Endothelial cell of umbilical vein (primary cell): ENCODE data around the gene CDH11. TPM values are rescaled to one million over a fixed set of nuclear protein-coding genes. Genes with fewer than 3 reads are reported as not detected.
A peak's percentile ranks its signal among the peaks of the same experiment; 100 is the strongest.

Source experiments
- BruUV-seq: library from RNA; stranded (reverse); fragments of 400-500 nt; replicated peaks from 2 replicates; lab custom pipeline; 2021; lab: Mats Ljungman, UMichigan
- CTCF ChIA-PET: fragments of 300-600, 350-600 bp; sonication (Branson Sonifier 250); formaldehyde crosslinking; loops from one replicate; lab custom pipeline; 2021; ENCODE audit warnings: antibody characterized with exemption, inconsistent platforms; lab: Charles Lee
- POLR2A ChIA-PET: fragments of 300-600, 350-600 bp; sonication (Branson Sonifier 250); formaldehyde crosslinking; loops from one replicate; lab custom pipeline; 2021; ENCODE audit warnings: antibody characterized with exemption, inconsistent platforms; lab: Charles Lee
- DNase-seq: peaks from one replicate; pipeline ENCODE4 v3.0.0-alpha.2; 2011; ENCODE audit warnings: low read depth, low spot score
- FAIRE-seq: peaks from 2 replicates; lab custom pipeline; 2011; peaks lifted over from hg19 to GRCh38; lab: Jason Lieb, UNC
- H2AFZ ChIP-seq: 2 replicates; pipeline ENCODE4 v1.6.0; 2012; ENCODE audit warnings: low read depth, low read length, control low read depth, inconsistent platforms
- H3K27ac ChIP-seq: 2 replicates; pipeline ENCODE4 v1.5.1; 2011; ENCODE audit warnings: low read depth, mild to moderate bottlenecking, control low read depth, low read length, moderate library complexity; ENCODE audit not compliant: insufficient read depth
- H3K27me3 ChIP-seq, 2 experiments: 2 replicates each; pipeline versions ENCODE4 v1.6.0 to v1.6.1; 2011; ENCODE audit warnings: low read length in 2 of 2, mixed read lengths in 1 of 2; ENCODE audit not compliant: control insufficient read depth in 2 of 2, insufficient read depth in 2 of 2
- H3K36me3 ChIP-seq, 2 experiments: 2 replicates in 1 of 2; 3 replicates in 1 of 2; pipeline ENCODE4 v1.5.1; 2011; ENCODE audit warnings: low read length in 2 of 2, mild to moderate bottlenecking in 1 of 2, moderate library complexity in 1 of 2; ENCODE audit not compliant: control insufficient read depth in 2 of 2, insufficient read depth in 2 of 2; ENCODE audit errors: extremely low read depth in 1 of 2
- H3K4me1 ChIP-seq: 3 replicates; pipeline ENCODE4 v1.5.1; 2011; ENCODE audit warnings: mild to moderate bottlenecking, low read length; ENCODE audit not compliant: control insufficient read depth, insufficient read depth; ENCODE audit errors: extremely low read depth
- H3K4me2 ChIP-seq: 2 replicates; pipeline ENCODE4 v1.6.1; 2011; ENCODE audit warnings: low read length, control low read depth, mixed read lengths; ENCODE audit not compliant: insufficient read depth
- H3K4me3 ChIP-seq, 3 experiments: fragments of 200-600 bp in 1 of 3; sonication (generic), shearing (Covaris generic) in 1 of 3; replicated peaks in 1 of 3; 2 replicates each; pipeline ENCODE4 v1.5.1; 2011 to 2016; ENCODE audit warnings: control low read depth in 3 of 3, low read length in 3 of 3, mild to moderate bottlenecking in 2 of 3, inconsistent platforms in 1 of 3, low read depth in 1 of 3, moderate library complexity in 1 of 3; ENCODE audit not compliant: insufficient read depth in 1 of 3
- H3K79me2 ChIP-seq: 2 replicates; pipeline ENCODE4 v1.6.0; 2012; ENCODE audit warnings: low read length, inconsistent platforms; ENCODE audit not compliant: control insufficient read depth, insufficient read depth
- H3K9ac ChIP-seq: replicated peaks from 2 replicates; pipeline ENCODE3; 2011; ENCODE audit warnings: low read length, control low read depth; ENCODE audit not compliant: insufficient read depth; ENCODE audit errors: extremely low read depth
- H3K9me1 ChIP-seq: replicated peaks from 3 replicates; pipeline ENCODE4 v1.6.0; 2011; ENCODE audit warnings: mild to moderate bottlenecking, low read length; ENCODE audit not compliant: control insufficient read depth, insufficient read depth; ENCODE audit errors: extremely low read depth
- H3K9me3 ChIP-seq: replicated peaks from 2 replicates; pipeline ENCODE4 v1.5.1; 2012; ENCODE audit warnings: low read length, inconsistent platforms; ENCODE audit not compliant: control insufficient read depth, insufficient read depth
- H4K20me1 ChIP-seq: replicated peaks from 2 replicates; pipeline ENCODE3; 2011; ENCODE audit warnings: mild to moderate bottlenecking, low read length; ENCODE audit not compliant: control insufficient read depth, insufficient read depth; ENCODE audit errors: extremely low read depth
- EZH2 ChIP-seq: IDR thresholded peaks from 2 replicates; pipeline ENCODE4 v1.6.1; 2012; ENCODE audit warnings: borderline replicate concordance, low read depth, mild to moderate bottlenecking, moderate library complexity, low read length, inconsistent platforms; ENCODE audit not compliant: severe bottlenecking
- FOS ChIP-seq: IDR thresholded peaks from 2 replicates; pipeline ENCODE4 v1.6.1; 2011; ENCODE audit warnings: mild to moderate bottlenecking, low read length, moderate library complexity, borderline replicate concordance; ENCODE audit not compliant: insufficient read depth
- GATA2 ChIP-seq: IDR thresholded peaks from 2 replicates; pipeline ENCODE4 v1.7.0; 2011; ENCODE audit warnings: low read depth, mild to moderate bottlenecking, moderate library complexity, mixed read lengths, low read length; ENCODE audit not compliant: insufficient read length, insufficient read depth
- JUN ChIP-seq: IDR thresholded peaks from 2 replicates; pipeline ENCODE4 v1.6.1; 2011; ENCODE audit warnings: borderline replicate concordance, low read depth; ENCODE audit not compliant: insufficient read length, insufficient read depth
- MYC ChIP-seq: IDR thresholded peaks from one replicate; pipeline ENCODE4 v1.6.1; 2011; ENCODE audit warnings: mild to moderate bottlenecking, low read depth, low read length
- POLR2A ChIP-seq: IDR thresholded peaks from 2 replicates; pipeline ENCODE4 v1.6.1; 2012; ENCODE audit warnings: low read depth, mild to moderate bottlenecking, control low read depth, low read length
- dilution Hi-C: fragments of 300-500 bp; cut with MboI; formaldehyde crosslinking; loops from one replicate; pipeline ENCODE4 v1.15.0; 2019; ENCODE audit warnings: low sequenced_read_pairs; ENCODE audit not compliant: extremely low pct_ligation_motif_present
- intact Hi-C: fragments of 100-400 bp; cut with micrococcal nuclease; formaldehyde crosslinking; loops from one replicate; pipeline ENCODE4 v1.10.0; 2022
- polyA plus RNA-seq, 4 experiments: library from polyadenylated mRNA; depleted of rRNA in 3 of 4; stranded (reverse) in 3 of 4; unstranded in 1 of 4; fragments of >200 nt; gene quantifications; 2 replicates each; pipeline versions ENCODE4 v1.2.1 to v1.2.3, GENCODE V29; 2011 to 2012; ENCODE audit warnings: missing spikeins in 1 of 4
- total RNA-seq: library from RNA; stranded (reverse); gene quantifications from 2 replicates; pipeline ENCODE4 v1.2.3, GENCODE V29; 2021
- TF ChIP-seq, protein P1 (sequence below): IDR thresholded peaks from 2 replicates; pipeline ENCODE4 v1.6.1; 2011; ENCODE audit not compliant: insufficient read depth, insufficient read length
- TF ChIP-seq, protein P2 (sequence below), 2 donors: IDR thresholded peaks; 1 replicate in 1 of 2; 2 replicates in 1 of 2; pipeline ENCODE4 v1.5.1; 2011; ENCODE audit warnings: low read length in 2 of 2, mild to moderate bottlenecking in 2 of 2, moderate library complexity in 2 of 2, control low read depth in 1 of 2, inconsistent platforms in 1 of 2, low read depth in 1 of 2; ENCODE audit not compliant: insufficient read depth in 1 of 2; ENCODE audit errors: extremely low read depth in 1 of 2

CDH11 gene
- total and polyA plus RNA-seq, 2 donors (not counting 3 experiments of a cell fraction or from before 2014, with no cell fraction given) = 30.4 to 32.7 TPM

DNA sequence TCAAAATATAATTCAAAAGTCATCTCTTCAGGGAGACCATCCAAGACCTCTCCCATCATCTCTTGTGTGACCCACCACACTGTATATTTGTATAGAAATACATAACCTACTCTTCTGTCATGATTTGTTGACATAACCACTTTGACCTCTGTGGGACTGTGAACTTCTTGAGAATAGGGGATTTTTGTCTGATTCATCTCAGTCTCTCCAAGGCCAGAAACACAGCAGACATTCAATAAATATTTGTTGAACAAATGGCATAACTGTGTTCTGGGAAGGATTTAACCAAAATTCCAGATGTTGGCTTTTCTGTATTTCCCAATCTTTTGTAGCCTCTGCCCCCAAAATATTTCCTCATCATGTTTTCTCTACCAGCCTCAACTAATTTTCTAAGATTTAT lies 169.7 kb downstream of the CDH11 start:
- FAIRE-seq (peak; percentile 21), DNase-seq (peak; percentile 58)
- Histone ChIP-seq H4K20me1 (no peaks in the 10 kb centered on the region), H3K4me1 (peaks cover 14% of the 10 kb centered on the region), H2AFZ (no peak overlapping the region), H3K9ac (no peak overlapping the region), H3K79me2 (no peaks in the 10 kb centered on the region), H3K36me3 (no peaks in the 10 kb centered on the region), H3K27ac (no peak overlapping the region), H3K9me1 (no peaks in the 10 kb centered on the region), H3K27me3 (no peaks in the 10 kb centered on the region), H3K4me2 (no peak overlapping the region), H3K4me3 (no peak overlapping the region), H3K9me3 (no peaks in the 10 kb centered on the region)
- ChIA-PET POLR2A (no interaction called here), CTCF (no interaction called here)
- TF ChIP-seq JUN (no peak), EZH2 (no peak), POLR2A (no peak), FOS (no peak), GATA2 (no peak), MYC (no peak)
- TF ChIP-seq, protein P1, sequence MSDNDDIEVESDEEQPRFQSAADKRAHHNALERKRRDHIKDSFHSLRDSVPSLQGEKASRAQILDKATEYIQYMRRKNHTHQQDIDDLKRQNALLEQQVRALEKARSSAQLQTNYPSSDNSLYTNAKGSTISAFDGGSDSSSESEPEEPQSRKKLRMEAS = no peak
- TF ChIP-seq, protein P2, sequence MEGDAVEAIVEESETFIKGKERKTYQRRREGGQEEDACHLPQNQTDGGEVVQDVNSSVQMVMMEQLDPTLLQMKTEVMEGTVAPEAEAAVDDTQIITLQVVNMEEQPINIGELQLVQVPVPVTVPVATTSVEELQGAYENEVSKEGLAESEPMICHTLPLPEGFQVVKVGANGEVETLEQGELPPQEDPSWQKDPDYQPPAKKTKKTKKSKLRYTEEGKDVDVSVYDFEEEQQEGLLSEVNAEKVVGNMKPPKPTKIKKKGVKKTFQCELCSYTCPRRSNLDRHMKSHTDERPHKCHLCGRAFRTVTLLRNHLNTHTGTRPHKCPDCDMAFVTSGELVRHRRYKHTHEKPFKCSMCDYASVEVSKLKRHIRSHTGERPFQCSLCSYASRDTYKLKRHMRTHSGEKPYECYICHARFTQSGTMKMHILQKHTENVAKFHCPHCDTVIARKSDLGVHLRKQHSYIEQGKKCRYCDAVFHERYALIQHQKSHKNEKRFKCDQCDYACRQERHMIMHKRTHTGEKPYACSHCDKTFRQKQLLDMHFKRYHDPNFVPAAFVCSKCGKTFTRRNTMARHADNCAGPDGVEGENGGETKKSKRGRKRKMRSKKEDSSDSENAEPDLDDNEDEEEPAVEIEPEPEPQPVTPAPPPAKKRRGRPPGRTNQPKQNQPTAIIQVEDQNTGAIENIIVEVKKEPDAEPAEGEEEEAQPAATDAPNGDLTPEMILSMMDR (IDR thresholded peaks at IDR 0.05; ENCODE audit: extremely low read depth in 1 of 2, insufficient read depth in 1 of 2, low read depth in 1 of 2, low read length in 2 of 2) = no peak
- BruUV-seq = no TSS peak
- intact Hi-C loops = no loop called here
- dilution Hi-C loops = no loop called here
